ENCODE results near the gene SLC10A1.
"Not testable (repeated sequence)": the region's sequence is repeated elsewhere in the genome, so short reads cannot be mapped to it uniquely, and the experiment has no call there.

Gene SLC10A1

DNA sequence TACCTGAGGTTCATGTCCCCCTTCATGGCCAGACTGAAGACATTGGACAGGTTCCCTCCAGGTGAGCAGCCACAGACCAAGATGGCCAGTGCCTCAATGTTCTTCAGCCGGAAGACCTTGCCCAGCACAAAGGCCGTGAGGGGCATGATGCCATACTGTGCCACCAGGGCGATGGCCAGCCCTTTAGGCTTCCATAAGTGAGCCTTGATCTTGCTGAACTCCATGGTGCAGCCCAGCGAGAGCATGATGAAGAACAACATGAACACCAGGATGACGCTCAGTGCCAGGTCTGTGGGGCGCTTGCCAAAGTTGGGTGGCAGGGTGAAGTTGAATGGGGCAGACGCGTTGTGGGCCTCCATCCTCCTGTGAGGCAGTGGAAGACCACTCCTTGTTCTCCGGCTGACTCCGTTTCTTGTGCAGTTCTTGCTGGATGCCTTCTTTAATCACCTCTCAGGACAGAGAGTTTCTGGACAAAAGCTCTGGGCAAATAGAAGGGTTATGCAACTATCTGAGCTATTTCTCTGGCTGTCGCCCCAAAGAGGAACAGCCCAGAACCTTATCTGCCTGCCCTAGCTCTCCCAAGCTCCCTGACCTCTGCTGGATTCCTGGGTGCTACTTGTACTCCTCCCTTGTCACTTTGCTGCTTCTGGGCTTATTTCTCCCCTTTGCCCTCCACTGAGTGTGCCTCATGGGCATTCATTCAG, at the start of gene SLC10A1:
Gene SLC10A1, minus strand, starts transcription at position 445 of the 704 bp plus-strand sequence. Its CDS starts 86 bp downstream, at position 359.
- in situ Hi-C loops (cut with HindIII; ENCODE audit: low sequenced_read_pairs): no loop called here

DNA sequence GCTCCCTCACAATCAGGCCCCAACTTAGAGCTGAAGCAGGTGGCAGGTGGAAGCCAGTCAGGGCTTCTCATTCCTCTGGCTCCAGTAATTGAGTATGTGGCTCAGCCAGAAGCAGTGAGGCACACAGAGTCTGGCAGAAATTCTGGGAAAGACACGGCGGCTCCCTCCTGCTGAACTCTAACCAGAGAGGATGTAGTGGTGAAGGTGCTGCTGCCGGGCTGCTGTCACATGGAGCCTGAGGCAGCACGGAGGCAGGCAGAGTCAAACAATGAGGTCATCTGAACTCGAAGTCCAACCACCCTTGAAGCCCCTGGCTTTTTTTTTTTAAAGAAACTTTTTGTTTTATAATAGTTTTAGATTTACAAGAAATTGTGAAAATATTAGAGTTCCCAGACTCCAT, 48.7 kb upstream of the SLC10A1 start:
- in situ Hi-C loops (cut with HindIII; ENCODE audit: low sequenced_read_pairs): no loop called here

DNA sequence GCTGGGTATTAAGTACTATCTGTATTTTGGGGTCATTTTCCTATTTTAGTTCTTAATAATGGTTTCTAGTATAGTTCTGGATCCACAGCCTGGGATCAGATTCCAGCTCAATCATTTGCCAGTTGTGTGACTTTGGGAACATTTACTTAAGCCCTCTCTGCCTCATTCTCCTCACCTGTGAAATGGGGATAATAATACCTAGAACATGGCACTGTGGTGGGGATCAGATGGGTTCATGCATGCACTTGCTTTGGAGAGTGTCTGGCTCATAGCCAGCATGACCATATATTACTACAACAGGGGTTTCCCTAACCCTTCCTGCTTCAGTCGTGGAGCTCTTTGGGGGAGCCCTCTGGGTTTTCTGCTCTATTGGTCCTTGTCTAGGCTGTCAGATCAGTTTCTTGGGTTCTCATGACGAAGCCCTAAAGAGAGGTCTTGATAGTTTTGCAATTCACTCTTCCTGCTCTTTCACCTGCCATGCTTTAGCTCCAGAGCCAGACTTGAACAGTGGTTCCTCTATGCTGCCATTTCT, 48.1 kb upstream of the SLC10A1 start:
- in situ Hi-C loops (cut with HindIII; ENCODE audit: low sequenced_read_pairs): no loop called here

DNA sequence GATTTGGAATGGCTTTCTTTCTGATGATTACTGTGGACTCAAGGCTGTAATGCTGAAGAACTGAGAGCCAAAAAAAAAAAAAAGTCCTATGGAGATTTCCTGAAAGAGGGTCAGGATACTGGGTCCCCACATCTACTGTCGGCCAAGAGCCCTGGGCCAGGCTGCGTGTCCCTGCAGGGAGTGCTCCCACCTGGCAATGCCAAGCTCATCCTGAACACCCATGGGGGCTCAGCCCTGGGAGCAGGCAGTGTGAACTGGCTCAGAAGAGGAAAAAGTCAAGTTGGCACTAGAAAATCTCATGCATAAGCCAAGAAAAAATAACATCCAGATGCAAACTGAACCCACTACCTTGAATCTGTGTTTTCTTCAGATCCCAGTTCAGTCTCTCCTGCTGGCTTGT, 47.1 kb upstream of the SLC10A1 start:
- in situ Hi-C loops (cut with HindIII; ENCODE audit: low sequenced_read_pairs): no loop called here

DNA sequence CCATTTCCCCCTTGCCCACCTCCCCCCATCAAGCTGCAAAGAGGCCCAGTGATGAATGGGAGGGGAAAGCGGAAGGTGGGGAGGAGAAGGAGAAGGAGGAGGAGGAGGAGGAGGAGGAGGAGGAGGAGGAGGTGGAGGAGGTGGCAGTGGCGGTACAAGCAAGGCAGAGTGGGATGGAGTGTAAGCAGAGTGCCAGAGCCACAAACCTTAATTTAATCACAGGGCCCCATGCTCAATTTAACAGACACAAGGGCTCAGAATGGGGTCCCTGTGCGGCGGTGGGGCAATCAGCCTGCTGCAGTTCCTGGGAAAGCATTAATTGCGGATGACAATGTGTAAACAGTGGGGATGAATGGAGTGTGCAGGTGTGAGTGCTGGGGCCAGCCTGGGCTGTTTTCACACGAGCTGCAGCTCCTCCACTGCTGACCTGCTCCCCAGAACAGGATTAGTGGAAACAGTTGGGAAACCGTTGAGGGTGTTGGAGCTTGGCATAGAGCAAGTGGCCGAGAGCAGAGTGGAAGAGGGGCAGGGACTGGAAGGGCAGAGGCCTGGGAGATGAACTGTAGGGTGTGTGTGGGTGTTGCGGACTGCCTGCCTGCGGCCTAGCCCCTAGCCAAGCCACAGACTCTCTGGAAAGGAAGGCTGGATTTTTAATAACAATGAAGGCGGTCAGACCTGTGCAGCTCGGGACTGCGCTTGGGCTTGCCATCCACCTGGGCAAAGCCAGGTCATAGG, 45.8 kb upstream of the SLC10A1 start:
- in situ Hi-C loops (cut with HindIII; ENCODE audit: low sequenced_read_pairs): no loop called here

DNA sequence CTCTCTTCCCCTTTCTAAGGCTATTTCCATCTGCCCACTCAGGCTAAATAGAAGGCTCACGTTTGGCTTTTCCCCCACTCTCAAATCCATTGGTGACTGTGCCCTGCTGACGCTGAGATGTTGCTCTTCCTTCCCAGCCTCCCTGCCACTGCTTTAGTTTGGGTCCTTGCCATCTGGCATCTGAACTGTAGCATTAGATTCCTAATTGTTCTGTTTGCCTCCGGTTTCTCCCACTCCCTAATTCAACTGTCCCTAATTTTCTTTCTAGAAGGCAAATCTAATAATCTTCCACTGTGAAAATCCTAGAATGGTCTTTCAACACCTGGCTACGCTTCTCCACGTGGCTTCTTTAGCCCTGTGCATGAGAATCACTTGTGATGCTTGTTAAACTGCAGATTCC, 44.6 kb upstream of the SLC10A1 start:
- in situ Hi-C loops (cut with HindIII; ENCODE audit: low sequenced_read_pairs): no loop called here

DNA sequence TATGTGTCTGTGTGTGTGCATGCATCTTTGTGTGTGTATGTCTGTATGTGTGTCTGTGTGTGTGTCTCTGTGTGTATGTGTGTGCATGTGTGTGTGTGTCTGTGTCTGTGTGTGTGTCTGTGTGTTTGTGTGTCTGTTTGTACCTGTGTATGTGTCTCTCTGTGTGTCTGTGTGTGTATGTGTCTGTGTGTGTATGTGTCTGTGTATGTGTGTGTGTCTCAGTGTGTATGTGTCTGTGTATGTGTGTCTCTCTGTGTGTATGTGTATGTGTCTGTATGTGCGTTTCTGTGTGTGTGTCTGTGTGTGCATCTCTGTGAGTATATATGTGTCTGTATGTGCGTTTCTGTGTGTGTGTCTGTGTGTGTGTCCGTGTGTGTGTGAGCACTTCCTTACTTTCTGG, 42.6 kb upstream of the SLC10A1 start:
- in situ Hi-C loops (cut with HindIII; ENCODE audit: low sequenced_read_pairs): no loop called here

DNA sequence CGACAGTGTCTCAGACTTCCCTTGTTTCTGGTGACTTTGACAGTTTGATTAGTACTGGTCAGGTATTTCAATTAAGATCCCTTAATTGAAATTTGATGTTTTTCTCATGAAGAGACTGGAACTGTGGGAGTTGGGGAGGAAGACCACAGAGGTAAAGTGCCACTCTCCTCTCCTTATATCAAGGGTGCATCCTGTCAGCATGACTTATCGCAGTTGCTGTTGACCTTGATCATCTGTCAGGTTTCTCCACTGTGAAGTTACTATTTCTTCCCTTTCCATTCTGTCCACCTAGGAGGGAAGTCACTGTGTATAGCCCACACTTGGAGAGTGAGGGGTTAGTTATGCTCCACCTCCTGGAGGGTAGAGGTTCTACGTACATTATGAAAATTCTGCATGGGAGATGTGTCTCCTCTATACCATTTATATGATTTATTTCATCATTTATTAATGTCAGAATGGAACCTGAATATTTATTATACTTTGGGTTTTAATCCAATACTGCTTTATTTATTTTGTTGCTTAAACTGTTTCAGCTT, 41.9 kb upstream of the SLC10A1 start:
- in situ Hi-C loops (cut with HindIII; ENCODE audit: low sequenced_read_pairs): no loop called here

DNA sequence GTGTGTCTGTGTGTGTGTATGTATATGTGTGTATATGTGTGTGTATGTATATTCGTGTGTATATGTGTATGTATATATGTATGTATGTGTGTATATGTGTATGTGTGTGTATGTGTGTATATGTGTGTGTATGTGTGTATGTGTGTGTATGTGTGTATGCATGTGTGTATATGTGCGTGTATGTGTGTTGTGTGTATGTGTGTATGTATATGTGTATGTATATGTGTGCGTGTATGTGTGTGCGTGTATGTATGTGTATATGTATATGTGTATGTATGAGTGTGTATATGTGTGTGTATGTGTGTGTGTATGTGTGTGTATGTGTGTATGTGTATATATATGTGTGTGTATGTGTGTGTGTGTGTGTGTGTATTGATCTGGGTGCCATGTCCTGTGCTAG, 31.8 kb upstream of the SLC10A1 start:
- in situ Hi-C loops (cut with HindIII; ENCODE audit: low sequenced_read_pairs): no loop called here

DNA sequence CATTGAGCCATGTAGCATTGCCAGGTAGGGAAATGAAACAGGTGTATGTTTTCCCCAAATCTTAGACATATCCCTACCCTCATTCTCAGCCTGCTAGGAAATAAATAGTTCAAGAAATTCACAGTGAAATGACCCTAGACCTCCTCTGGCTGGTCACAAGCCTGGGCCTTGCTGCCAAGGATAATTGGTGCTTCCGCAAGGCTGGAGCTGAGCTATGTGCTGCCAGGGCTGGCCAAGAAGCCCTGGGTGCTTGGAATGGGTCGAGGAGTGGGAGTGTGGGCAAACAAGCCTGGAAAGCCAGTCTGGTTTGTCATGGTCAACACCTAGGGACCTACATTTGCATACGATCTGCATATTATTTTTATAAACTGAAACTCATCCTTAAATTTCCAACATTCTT, 31.3 kb upstream of the SLC10A1 start:
- in situ Hi-C loops (cut with HindIII; ENCODE audit: low sequenced_read_pairs): no loop called here

DNA sequence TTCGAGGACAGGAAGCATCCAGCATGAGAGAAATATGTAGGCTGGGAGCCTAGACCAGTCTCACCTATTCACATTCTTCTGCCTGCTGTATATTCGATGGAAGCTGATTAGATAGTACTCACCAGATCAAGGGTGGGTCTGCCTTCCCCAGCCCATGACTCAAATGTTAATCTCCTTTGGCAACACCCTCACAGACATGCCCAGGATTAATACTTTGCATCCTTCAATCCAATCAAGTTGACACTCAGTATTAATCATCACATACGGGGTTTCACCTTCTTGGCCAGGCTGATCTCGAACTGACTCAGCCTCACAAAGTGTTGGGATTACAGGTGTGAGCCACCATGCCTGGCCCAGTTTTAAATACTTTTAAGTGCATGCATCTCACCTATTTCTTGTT, 30.5 kb upstream of the SLC10A1 start:
- in situ Hi-C loops (cut with HindIII; ENCODE audit: low sequenced_read_pairs): no loop called here

DNA sequence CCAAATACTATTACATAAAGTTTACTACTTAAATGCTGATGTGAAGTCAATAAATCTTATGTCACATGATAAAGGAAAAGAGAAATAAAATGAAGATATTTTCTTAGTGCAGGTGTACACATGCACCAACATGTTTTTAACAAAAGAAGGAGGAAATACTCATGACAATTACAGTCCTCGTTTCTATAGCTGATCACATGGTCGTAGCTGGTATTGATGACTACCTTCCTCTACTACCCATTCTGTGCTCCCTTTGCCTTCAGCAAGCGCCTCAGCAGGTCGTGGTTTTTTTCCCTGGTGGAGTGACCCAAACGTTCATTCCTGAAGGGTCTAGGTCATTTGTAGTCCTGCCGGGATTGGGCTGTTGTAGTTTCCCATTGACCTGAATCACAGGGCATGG, 25.4 kb upstream of the SLC10A1 start:
- in situ Hi-C loops (cut with HindIII; ENCODE audit: low sequenced_read_pairs): no loop called here

DNA sequence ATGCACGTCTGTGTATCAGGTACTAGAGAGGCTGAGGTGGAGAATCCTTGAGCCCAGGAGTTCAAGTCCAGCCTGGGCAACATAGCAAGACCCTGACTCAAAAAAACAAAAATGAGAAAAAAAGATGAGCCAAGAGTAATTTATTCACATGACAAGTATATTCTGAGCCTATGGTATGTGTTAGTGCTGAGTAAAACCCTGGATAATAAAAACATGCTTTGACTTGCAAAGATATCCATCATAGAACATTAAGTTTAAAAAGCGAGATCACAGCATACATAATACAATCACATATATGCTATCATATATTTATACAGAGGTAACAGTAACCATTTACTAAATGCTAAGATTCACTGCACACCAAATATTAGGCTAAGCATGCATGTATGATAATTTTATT, 23.9 kb upstream of the SLC10A1 start:
- in situ Hi-C loops (cut with HindIII; ENCODE audit: low sequenced_read_pairs): no loop called here

DNA sequence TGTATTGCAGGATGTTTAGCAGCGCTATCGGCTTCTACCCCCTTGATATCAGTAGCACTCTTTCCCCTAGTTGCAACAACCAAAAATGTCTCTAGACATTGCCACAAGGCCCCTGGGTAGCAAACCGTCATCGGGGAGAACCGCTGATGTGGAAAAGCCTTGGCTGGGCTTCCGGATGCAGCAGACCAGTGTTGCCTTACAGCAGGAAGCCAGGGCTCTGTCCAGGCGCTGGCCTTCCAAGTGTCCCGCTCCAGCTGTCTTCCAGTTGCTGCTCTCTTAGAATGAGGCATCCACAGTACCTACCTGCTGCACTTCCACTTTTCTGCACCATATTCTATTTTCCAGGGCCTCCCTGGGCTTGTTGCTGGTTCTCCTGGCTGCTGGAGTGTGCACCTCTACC, 22.6 kb upstream of the SLC10A1 start:
- in situ Hi-C loops (cut with HindIII; ENCODE audit: low sequenced_read_pairs): loop anchor here (5.0 kb wide), 1 partner anchor 208 kb away; no protein-coding TSS in a partner anchor

DNA sequence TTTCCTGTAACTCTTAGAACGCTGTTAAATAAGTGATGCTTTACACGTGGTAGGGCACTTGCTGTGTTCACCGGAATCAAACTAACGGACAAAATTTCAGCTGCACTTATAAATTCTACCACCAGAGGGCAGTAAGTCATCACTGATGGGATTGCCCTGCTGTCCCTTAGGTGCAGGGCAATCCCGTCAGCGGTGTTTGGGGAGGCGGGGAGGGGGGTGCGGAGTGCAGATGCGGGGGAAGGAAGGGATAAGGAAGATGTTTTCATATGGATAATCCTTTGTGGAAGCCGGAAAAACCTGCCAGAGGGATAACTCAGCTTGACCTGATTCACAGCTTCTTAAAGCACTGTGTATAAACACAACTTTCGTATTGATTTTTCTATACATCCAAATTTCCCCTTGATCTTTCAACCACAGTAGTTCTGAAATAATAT, 21.7 kb upstream of the SLC10A1 start:
- in situ Hi-C loops (cut with HindIII; ENCODE audit: low sequenced_read_pairs): loop anchor here (5.0 kb wide), 1 partner anchor 209 kb away; no protein-coding TSS in a partner anchor

DNA sequence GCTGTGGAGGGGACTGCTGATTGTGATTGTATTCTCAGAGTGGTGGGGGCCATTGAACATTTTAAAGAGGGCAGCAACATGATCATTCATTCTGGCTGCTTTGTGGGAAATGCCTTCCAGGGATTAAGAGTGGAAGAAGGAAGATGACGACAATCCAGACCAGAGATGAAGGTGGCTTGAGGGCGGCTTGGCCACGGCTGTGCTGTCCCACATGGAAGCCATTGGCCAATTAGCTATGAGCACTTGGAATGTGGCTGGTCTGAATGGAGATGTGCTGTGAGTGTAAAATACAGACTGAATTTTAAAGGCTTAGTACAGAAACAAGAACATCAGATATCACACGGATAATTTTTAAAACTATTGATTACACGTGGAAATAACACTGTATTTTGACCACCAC, 19.2 kb upstream of the SLC10A1 start:
- in situ Hi-C loops (cut with HindIII; ENCODE audit: low sequenced_read_pairs): loop anchor here (5.0 kb wide), 1 partner anchor 211 kb away; no protein-coding TSS in a partner anchor

DNA sequence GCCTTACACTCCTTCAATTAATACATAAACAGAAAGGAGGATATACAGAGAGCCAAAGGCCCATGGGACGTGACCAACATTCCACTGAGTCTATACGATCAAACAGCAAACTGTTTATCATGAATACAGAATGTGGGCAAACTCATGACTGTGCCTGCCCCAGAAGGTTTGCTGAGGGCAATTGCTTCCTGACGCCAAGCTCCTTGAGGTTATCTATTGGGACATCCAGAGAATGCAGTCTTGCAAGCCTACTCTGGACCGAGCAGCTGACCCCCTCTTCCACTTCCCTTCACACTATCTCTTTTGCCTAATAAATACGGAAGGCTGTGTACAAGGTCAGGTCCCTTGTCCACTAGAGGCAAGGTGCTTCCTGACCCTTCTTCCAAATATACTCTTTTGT, 18.5 kb upstream of the SLC10A1 start:
- in situ Hi-C loops (cut with HindIII; ENCODE audit: low sequenced_read_pairs): loop anchor here (5.0 kb wide), 1 partner anchor 212 kb away; no protein-coding TSS in a partner anchor

DNA sequence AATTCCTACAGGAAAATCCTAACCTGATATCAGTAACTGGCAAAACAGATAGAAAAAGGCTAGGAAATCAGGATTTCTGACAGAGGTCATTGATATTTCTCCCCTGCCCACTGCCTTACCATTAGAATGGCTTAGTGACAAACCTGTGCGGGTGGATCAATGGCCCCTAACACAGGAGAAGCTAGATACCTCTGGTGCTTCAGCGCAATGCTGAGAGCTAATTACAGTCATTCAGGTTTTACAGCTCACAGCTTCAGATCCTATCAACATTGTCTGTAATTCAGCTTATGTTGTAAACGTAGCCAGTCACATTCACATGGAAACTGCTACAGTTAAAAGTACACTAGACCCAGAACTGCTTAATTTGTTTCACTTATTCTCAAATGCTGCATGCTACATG, 17.4 kb upstream of the SLC10A1 start:
- in situ Hi-C loops (cut with HindIII; ENCODE audit: low sequenced_read_pairs): no loop called here

DNA sequence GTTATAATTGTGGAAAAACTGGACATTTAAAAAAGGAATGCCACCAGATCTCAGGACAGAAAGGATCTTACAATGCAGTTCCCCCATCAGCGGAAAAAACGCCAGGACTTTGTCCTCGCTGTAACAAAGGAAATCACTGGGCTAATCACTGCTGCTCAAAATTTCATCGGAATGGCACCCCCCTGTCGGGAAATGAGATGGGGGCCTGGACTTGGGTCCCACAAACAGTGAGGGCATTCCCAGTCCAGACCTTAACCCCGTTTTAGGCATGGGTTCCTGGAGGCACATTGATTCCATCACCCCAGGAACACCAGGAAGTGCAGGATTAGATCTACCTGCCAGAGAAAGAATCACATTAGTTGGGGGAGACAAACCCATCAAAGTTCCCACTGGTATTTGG, 16.3 kb upstream of the SLC10A1 start:
- in situ Hi-C loops (cut with HindIII; ENCODE audit: low sequenced_read_pairs): not testable (repeated sequence)

DNA sequence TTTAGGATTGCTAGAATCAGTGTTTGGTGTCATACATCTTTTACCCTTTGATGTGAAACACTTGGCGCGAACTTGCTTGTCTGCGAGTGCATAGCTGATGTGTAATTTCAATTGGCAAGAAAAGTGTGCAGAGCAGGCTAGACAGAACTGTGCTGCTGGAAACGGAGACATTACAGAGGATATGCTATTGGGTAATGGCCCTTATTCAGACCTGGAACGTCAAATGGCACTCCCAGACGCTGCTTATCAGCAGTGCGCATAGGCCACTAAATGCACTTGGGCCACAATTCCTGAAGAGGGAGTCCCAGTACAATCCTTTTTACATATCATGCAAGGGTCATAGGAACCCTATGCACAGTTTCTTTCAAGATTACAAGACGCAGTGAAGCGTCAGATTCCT, 15.7 kb upstream of the SLC10A1 start:
- in situ Hi-C loops (cut with HindIII; ENCODE audit: low sequenced_read_pairs): no loop called here

DNA sequence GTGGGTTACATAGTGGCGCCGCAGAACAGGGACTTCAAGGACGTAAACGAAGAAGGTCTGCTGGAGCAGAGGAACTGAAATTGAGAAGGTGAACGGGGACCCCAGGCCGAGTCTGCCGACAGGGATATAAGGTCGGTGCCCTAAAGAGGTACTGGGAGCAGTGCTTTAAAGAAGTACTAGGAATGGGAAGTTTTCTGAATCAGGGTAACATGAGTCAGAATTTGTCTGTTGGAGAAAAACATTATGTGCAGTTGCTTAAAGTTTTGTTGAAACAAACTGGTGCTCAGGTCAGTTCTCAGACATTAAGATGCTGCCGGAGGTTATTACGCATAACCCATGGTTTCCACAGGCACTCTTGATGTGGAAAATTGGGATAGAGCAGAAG, 14.8 kb upstream of the SLC10A1 start:
- in situ Hi-C loops (cut with HindIII; ENCODE audit: low sequenced_read_pairs): no loop called here

Data from DLD1 (cell line).